ENCODE data around the gene IPO5. TPM values are rescaled to one million over a fixed set of nuclear protein-coding genes. Genes with fewer than 3 reads are reported as not detected.

The IPO5 gene
- total and polyA plus RNA-seq, 2 of the 8 experiments (the other 6 are each of a cell fraction or from before 2014, with no cell fraction given): 143 to 410 TPM

GRCh38 chr13:97904059-97904458, 49.4 kb upstream of the IPO5 start:
- H3K18ac ChIP-seq (ENCODE audit: extremely low read depth, low read length): no peak overlapping the region
- CTCF ChIA-PET (ENCODE audit: partially characterized antibody): interaction anchor here (0.8 to 2.2 kb wide), 5 partner anchors 10 to 55 kb away, joined by 3 to 7 read pairs (median 4); no protein-coding TSS in a partner anchor

More at GRCh38 chr13:97904059-97904458, 49.4 kb upstream of the IPO5 start:
- no peaks in the 10 kb centered on the region for H3K79me2 ChIP-seq (ENCODE audit: control insufficient read depth in 1 of 2, insufficient read depth in 2 of 2, low read length in 2 of 2)
- POLR2A ChIA-PET (ENCODE audit: partially characterized antibody): no interaction called here
- H3K9me3 ChIP-seq (ENCODE audit: insufficient read depth in 2 of 2, low read depth in 1 of 2, low read length in 1 of 2): no peaks in the 10 kb centered on the region
- 83% methylated on average over 2 of the region's 2 CpGs; no CpG with 5 or more reads in 1 of the 2 experiments for WGBS, 2 experiments (ENCODE audit: extremely low coverage in 1 of 2, insufficient coverage in 1 of 2, insufficient read length in 1 of 2, insufficient replicate concordance in 2 of 2, low coverage in 1 of 2, low lambda C conversion rate in 2 of 2, missing lambda C conversion rate in 1 of 2)
- H3K4me2 ChIP-seq (ENCODE audit: insufficient read depth in 1 of 2, low read depth in 2 of 2, low read length in 2 of 2): no peak overlapping the region
- no peak overlapping the region for H2BK12ac ChIP-seq (ENCODE audit: low read depth, low read length)
- no peak overlapping the region for H2AK5ac ChIP-seq (ENCODE audit: low read depth, low read length)
- H3K9ac ChIP-seq (replicated peaks in 1 of 4; ENCODE audit: extremely low read depth in 1 of 4, low read depth in 3 of 4, low read length in 3 of 4): no peak overlapping the region
- no peak overlapping the region for H3K4ac ChIP-seq (replicated peaks; ENCODE audit: insufficient read length, low read depth, low read length)
- no peak overlapping the region for H4K8ac ChIP-seq (ENCODE audit: extremely low read depth, insufficient read depth, low read length)
- no peak for TF ChIP-seq BACH1 (IDR thresholded peaks at IDR 0.05; ENCODE audit: low read length)
- no peak overlapping the region for H3K4me3 ChIP-seq (ENCODE audit: extremely low read depth in 1 of 4, insufficient read depth in 2 of 4, low read depth in 3 of 4, low read length in 4 of 4)
- FAIRE-seq: no peak
- H2BK5ac ChIP-seq (ENCODE audit: low read depth, low read length): no peak overlapping the region
- DNase-seq (ENCODE audit: low read depth in 1 of 2, low spot score in 2 of 2): no peak
- H3K56ac ChIP-seq (replicated peaks; ENCODE audit: insufficient read length, low read depth, low read length): no peak overlapping the region
- H2AFZ ChIP-seq (ENCODE audit: low read length): no peak overlapping the region
- H4K5ac ChIP-seq (ENCODE audit: insufficient read length, low read depth, low read length): no peak overlapping the region
- no peaks in the 10 kb centered on the region for H4K20me1 ChIP-seq (replicated peaks in 1 of 2; ENCODE audit: control insufficient read depth in 1 of 2, insufficient read depth in 2 of 2, low read length in 2 of 2)
- no peaks in the 10 kb centered on the region for H3K36me3 ChIP-seq (ENCODE audit: control insufficient read depth in 2 of 4, insufficient read depth in 4 of 4, low read length in 3 of 4)
- no peak overlapping the region for H4K91ac ChIP-seq (replicated peaks; ENCODE audit: insufficient read length, low read length)
- no peak overlapping the region for H2BK15ac ChIP-seq (ENCODE audit: low read length)
- no peak overlapping the region for H2BK20ac ChIP-seq (ENCODE audit: low read length)
- H2BK120ac ChIP-seq (replicated peaks; ENCODE audit: low read depth, low read length): no peak overlapping the region
- H3K27me3 ChIP-seq (replicated peaks in 1 of 4; ENCODE audit: control insufficient read depth in 3 of 4, extremely low read depth in 1 of 4, insufficient read depth in 3 of 4, low read length in 3 of 4): no peaks in the 10 kb centered on the region
- no peak overlapping the region for H3K14ac ChIP-seq (ENCODE audit: insufficient read length)
- H3K4me1 ChIP-seq (replicated peaks in 1 of 4; ENCODE audit: control insufficient read depth in 3 of 4, insufficient read depth in 4 of 4, low read length in 3 of 4): peaks cover 0 to 4% (median 1%) of the 10 kb centered on the region in 4 experiments; a peak in 2 of 7 replicates
- no peak overlapping the region for H3K23ac ChIP-seq (ENCODE audit: insufficient read length)
- no peaks in the 10 kb centered on the region for H3K23me2 ChIP-seq (ENCODE audit: low read depth, low read length)
- H3K79me1 ChIP-seq (ENCODE audit: low read depth, low read length): no peaks in the 10 kb centered on the region
- no peak overlapping the region for H3K27ac ChIP-seq (ENCODE audit: low read depth, low read length)
